ENCODE results near the gene LRRC56. TPM values are rescaled to one million over a fixed set of nuclear protein-coding genes. Genes with fewer than 3 reads are reported as not detected.

Gene LRRC56
- total RNA-seq, 1 experiment from 2014 or later = 2.1 TPM

- ChIA-PET CTCF (no interaction called here), POLR2A (ENCODE audit: low non-redundant PET) (interaction anchor here (0.6 kb wide), 1 partner anchor 21 kb away, joined by 5 read pairs; no protein-coding TSS in a partner anchor)
- DNase-seq (ENCODE audit: low spot score) = no peak
- intact Hi-C loops (cut with micrococcal nuclease; ENCODE audit: unreplicated experiment) = loop anchor here (10.0 kb wide), 1 partner anchor 174 kb away; no protein-coding TSS in a partner anchor
- H3K27me3 ChIP-seq (replicated peaks; ENCODE audit: insufficient read depth, low read depth, low read length, poor library complexity) = peaks cover 4% of the 10 kb centered on the region
- no TSS peak for BruUV-seq (replicated peaks)
- TF ChIP-seq CTCF (conservative IDR thresholded peaks at IDR 0.05; ENCODE audit: low read depth, low read length) = no peak
- no peak for TF ChIP-seq EZH2 (IDR thresholded peaks at IDR 0.05; ENCODE audit: borderline replicate concordance, low read depth, low read length, poor library complexity, severe bottlenecking)
- no peaks in the 10 kb centered on the region for H3K9me3 ChIP-seq (ENCODE audit: low read depth, low read length, poor library complexity, severe bottlenecking)
- no peaks in the 10 kb centered on the region for H3K36me3 ChIP-seq (ENCODE audit: insufficient read depth, low read length, poor library complexity, severe bottlenecking)
- peaks cover 3% of the 10 kb centered on the region for H3K4me1 ChIP-seq (ENCODE audit: insufficient read depth, low read length, poor library complexity, severe bottlenecking)
- H3K4me3 ChIP-seq (ENCODE audit: low read depth, low read length, poor library complexity, severe bottlenecking) = no peak overlapping the region
- H3K27ac ChIP-seq (ENCODE audit: low read depth, low read length, poor library complexity, severe bottlenecking) = no peak overlapping the region
These were observed 13.4 kb downstream of the LRRC56 start for GRCh38 chr11:550746-551085.

GRCh38 chr11:551131-551530 lies 13.8 kb downstream of the LRRC56 start:
- Histone ChIP-seq H3K9me3 (ENCODE audit: low read depth, low read length, poor library complexity, severe bottlenecking) (no peaks in the 10 kb centered on the region), H3K27ac (ENCODE audit: low read depth, low read length, poor library complexity, severe bottlenecking) (no peak overlapping the region), H3K27me3 (replicated peaks; ENCODE audit: insufficient read depth, low read depth, low read length, poor library complexity) (peaks cover 8% of the 10 kb centered on the region), H3K36me3 (ENCODE audit: insufficient read depth, low read length, poor library complexity, severe bottlenecking) (no peaks in the 10 kb centered on the region), H3K4me3 (ENCODE audit: low read depth, low read length, poor library complexity, severe bottlenecking) (no peak overlapping the region), H3K4me1 (ENCODE audit: insufficient read depth, low read length, poor library complexity, severe bottlenecking) (peaks cover 6% of the 10 kb centered on the region)
- intact Hi-C loops (cut with micrococcal nuclease; ENCODE audit: unreplicated experiment) = loop anchor here (10.0 kb wide), 1 partner anchor 174 kb away; no protein-coding TSS in a partner anchor
- DNase-seq (ENCODE audit: low spot score) = no peak
- BruUV-seq (replicated peaks) = no TSS peak
- ChIA-PET CTCF (no interaction called here), POLR2A (ENCODE audit: low non-redundant PET) (interaction anchor here (0.6 kb wide), 1 partner anchor 21 kb away, joined by 5 read pairs; no protein-coding TSS in a partner anchor)
- no peak for TF ChIP-seq EZH2 (IDR thresholded peaks at IDR 0.05; ENCODE audit: borderline replicate concordance, low read depth, low read length, poor library complexity, severe bottlenecking)
- TF ChIP-seq CTCF (conservative IDR thresholded peaks at IDR 0.05; ENCODE audit: low read depth, low read length) = no peak

GRCh38 chr11:551596-551995 lies 14.3 kb downstream of the LRRC56 start:
- intact Hi-C loops (cut with micrococcal nuclease; ENCODE audit: unreplicated experiment) = loop anchor here (10.0 kb wide), 1 partner anchor 173 kb away; no protein-coding TSS in a partner anchor
- Histone ChIP-seq H3K4me3 (ENCODE audit: low read depth, low read length, poor library complexity, severe bottlenecking) (no peak overlapping the region), H3K27ac (ENCODE audit: low read depth, low read length, poor library complexity, severe bottlenecking) (no peak overlapping the region), H3K36me3 (ENCODE audit: insufficient read depth, low read length, poor library complexity, severe bottlenecking) (no peaks in the 10 kb centered on the region), H3K9me3 (ENCODE audit: low read depth, low read length, poor library complexity, severe bottlenecking) (no peaks in the 10 kb centered on the region), H3K4me1 (ENCODE audit: insufficient read depth, low read length, poor library complexity, severe bottlenecking) (peaks cover 6% of the 10 kb centered on the region), H3K27me3 (replicated peaks; ENCODE audit: insufficient read depth, low read depth, low read length, poor library complexity) (peaks cover 12% of the 10 kb centered on the region)
- DNase-seq (ENCODE audit: low spot score) = no peak
- ChIA-PET CTCF (no interaction called here), POLR2A (ENCODE audit: low non-redundant PET) (no interaction called here)
- TF ChIP-seq CTCF (conservative IDR thresholded peaks at IDR 0.05; ENCODE audit: low read depth, low read length) = no peak
- TF ChIP-seq EZH2 (IDR thresholded peaks at IDR 0.05; ENCODE audit: borderline replicate concordance, low read depth, low read length, poor library complexity, severe bottlenecking) = no peak
- no TSS peak for BruUV-seq (replicated peaks)

Measured in A673 (cell line).